Measurements from ENCODE around the gene MOV10L1. TPM values are rescaled to one million over a fixed set of nuclear protein-coding genes. Genes with fewer than 3 reads are reported as not detected.
A peak's percentile ranks its signal among the peaks of the same experiment; 100 is the strongest.

The MOV10L1 gene
- total RNA-seq, 1 donor from 2014 or later = 1.6 TPM

- ATAC-seq (no peak), DNase-seq (ENCODE audit: low spot score) (no peak)
- intact Hi-C loops (cut with DNase I) = no loop called here
Observed at GRCh38 chr22:50169181-50169759, 79.5 kb downstream of the MOV10L1 start.

DNA sequence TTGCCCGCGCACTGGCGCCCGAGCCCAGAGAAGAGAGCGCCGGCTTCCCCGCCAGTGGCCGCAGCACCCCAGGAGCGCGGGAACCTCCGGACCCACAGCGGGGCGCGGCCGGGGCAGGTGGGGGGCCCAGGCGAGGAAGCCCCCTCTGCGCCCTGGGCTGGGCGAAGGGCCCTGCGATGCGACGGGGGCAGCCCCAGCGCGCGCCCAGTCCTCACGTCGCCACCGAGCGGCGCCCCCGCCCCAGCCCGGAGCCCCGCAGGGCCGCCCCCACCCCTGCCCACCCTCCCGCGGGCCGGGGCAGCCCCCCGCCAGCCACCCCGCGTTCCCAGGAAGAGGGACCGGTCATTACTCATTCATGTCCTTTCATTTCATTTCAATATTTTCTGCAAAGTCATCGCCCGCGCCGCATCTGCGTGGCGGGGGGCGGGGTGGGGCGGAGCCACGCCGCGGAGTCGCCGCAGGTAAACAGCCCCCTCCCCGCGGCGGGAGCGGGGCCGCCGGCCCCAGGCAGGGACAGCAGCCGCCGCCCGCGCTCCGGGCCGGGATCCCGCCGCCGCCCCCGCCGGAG lies 80.1 kb downstream of the MOV10L1 start:
- intact Hi-C loops (cut with DNase I) = no loop called here
- DNase-seq (ENCODE audit: low spot score) = no peak
- no peak for ATAC-seq

DNA sequence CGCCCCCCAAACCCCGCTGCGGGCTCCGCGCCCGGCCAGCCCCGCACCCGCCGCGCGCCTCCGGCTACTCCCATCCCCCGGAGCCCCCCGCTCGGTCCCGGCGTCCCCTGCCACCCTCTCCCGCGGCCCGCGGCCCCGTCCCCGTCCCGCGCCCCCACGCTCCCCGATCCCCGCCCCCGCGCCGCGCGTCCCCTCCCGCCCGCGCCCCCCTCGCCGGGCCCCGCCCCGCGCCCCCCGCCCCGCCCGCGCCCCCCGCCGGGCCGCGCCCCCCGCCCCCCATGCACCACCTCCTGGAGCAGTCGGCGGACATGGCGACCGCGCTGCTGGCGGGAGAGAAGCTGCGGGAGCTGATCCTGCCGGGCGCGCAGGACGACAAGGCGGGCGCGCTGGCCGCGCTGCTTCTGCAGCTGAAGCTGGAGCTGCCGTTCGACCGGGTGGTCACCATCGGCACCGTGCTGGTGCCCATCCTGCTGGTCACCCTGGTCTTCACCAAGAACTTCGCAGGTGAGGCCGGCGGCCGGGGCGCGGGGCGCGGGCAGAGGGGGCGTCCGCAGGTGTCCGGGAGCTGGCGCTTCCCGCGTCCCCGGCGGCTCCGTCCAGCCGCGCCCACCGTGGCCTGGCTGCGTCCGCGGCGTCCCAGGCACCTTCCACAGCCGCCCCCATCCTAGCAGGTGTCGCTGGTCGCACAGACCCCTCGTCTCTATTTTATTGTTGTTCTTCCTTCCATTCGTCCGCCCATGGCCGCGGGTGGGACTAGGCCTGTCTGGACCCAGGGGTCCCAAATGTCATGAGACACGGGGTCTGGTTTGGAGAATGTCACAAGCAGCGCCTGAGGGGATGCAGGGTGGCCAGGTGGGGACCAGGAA lies 80.9 kb downstream of the MOV10L1 start, which contains the start of gene PANX2:
Gene PANX2, plus strand, starts transcription at position 279 of the 866 bp plus-strand sequence. Its CDS starts 0 bp downstream, at position 279.
- intact Hi-C loops (cut with DNase I) = no loop called here
- no peak for DNase-seq (ENCODE audit: low spot score)
- no peak for ATAC-seq

DNA sequence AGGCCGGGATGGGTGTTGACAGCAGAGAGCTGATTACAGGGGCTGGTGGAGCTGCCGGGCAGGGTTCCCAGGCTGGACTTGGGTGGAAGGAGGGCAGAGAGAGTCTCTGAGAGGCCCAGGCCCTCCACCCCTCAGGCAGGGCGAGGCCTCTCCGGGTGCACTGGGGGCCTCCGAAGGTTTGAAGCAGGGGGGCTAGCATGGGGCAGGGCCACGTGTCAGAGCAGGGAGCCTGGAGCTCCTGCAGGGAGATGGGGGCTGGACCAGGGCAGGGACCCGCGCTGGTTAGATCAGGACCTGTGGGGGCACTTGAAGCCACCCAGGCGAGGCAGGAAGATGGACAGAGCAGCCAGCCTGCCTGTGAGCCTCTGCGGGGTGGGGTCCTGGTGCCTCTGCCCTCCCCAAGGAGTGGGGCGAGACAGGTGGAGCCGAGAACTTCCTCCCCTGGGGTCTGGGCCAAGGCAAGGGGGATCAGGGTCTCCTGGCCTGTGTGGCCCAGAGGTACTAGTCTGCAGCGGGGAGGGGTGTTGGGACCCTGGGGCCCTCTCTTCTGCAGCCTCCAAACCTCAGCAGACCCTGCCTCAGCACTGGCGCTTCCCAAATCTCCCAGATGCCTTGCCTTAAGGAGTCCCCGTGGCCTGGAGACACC lies 81.6 kb downstream of the MOV10L1 start:
- intact Hi-C loops (cut with DNase I) = no loop called here
- peak; percentile 5 for ATAC-seq
- no peak for DNase-seq (ENCODE audit: low spot score)

DNA sequence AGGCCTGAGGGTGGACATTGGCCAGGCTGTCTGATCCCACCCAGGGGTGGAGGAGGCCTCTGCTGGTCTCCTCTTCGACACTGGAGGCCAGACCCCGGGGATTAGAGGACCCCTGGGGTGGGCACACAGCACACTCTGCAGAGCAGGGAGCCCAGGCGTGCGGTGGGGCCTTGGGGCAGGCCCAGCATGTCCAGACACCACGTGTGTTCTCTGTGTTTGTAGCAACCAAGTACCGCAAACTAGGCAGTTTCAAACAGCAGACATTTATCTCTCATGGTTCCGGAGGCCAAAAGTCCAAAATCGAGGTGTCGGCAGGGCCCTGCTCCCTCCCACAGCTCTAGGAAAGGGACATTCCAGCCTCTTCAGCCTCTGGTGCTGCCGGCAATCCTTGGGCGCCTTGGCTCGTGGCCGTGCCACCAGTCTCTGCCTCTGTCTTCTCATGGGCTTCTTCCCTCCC lies 82.2 kb downstream of the MOV10L1 start:
- DNase-seq (ENCODE audit: low spot score) (no peak), ATAC-seq (peak; percentile 20)
- intact Hi-C loops (cut with DNase I) = no loop called here

- DNase-seq (ENCODE audit: low spot score) (no peak), ATAC-seq (peak; percentile 39)
- intact Hi-C loops (cut with DNase I) = no loop called here
Observed at GRCh38 chr22:50173311-50173982, 83.6 kb downstream of the MOV10L1 start.

GRCh38 chr22:50173983-50174355 lies 84.2 kb downstream of the MOV10L1 start:
- intact Hi-C loops (cut with DNase I) = no loop called here
- DNase-seq (ENCODE audit: low spot score) (no peak), ATAC-seq (no peak)

DNA sequence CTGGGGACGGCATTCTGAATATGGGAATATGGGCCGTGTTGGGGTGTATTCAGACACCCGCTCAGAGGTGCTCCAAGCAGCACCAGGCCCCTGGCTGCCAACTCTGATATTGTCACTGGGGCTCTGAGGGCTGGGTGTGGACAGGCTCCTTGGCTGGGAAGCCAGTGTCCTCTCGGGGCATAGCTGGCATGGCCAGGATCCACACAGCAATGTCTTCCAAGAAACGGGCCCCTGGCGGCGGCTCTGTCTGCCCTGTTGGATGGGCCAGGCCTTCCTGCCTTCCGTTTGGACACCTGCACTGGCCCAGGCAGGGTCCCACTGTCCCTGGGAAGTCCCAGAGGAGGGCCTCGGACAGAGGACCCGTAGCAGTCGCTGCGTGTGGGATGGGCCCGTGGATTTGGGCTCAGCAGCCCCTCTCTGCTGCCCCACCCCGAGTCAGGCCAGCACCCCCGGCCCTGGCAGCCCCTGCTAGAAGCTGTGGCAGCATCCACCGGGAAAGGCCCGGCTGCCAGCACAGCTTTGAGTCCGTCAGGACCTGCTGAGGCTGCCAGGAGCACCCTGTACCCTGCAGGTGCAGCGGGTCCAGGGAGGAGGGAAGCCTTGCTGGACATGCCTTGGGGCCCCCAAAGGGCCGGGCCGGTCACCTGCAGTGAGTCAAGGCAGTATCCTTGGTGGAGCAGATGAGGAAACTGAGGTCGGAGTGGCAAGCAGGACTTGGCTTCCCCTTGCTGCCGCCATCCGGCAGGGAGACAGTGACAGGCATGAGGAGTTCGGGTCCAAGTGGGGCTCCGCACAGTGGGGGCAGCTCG lies 84.8 kb downstream of the MOV10L1 start:
- DNase-seq (ENCODE audit: low spot score) (no peak), ATAC-seq (no peak)
- intact Hi-C loops (cut with DNase I) = no loop called here

- no peak for DNase-seq (ENCODE audit: low spot score)
- no peak for ATAC-seq
- intact Hi-C loops (cut with DNase I) = no loop called here
Observed at GRCh38 chr22:50175191-50175461, 85.3 kb downstream of the MOV10L1 start.

DNA sequence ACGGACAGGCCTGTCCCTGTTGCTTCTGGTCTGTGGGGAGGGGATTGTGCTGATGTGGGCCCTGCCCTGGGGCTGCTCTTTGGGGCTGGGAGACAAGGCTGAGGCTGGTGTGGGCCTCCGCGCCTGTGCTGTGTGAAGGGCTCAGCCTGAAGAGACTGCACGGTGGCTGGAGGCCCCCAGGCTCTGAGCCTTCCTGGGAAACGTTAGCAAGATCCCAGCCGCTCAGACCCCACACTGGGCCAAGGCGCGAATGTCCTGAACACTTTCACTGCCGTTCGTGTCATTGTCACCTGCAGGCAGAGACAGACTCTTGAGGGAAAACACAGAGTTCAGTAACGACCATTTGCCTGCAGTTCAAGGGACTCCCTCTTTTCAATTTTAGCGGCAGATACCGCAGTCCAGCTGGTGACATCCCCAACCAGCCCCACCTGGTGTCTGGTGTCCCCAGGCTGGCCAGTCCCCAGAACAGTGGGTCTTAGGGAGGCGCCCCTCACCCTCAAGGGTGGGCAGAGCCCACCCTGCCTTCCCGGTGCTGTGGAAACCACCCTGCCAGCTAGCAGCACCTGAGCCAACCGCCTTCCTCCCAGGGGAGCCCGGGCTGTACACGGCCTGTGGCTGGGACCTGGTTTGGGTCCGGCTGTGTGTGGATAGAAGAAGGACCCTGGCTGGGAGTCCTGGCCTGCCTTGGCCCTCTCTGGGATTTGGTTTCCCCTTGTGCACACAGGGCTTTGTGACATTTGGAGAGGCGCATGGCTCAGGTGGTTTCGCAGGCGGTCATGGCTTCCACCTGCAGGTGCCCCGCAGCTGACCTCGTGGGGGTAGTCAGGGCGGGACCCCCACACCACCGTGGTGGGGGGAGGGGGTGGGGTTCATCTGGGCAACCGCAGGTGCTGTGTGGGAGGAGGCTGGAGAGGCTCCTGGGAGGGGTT lies 86.4 kb downstream of the MOV10L1 start:
- no peak for ATAC-seq
- peak; percentile 53 for DNase-seq (ENCODE audit: low spot score)
- intact Hi-C loops (cut with DNase I) = no loop called here

- no peak for ATAC-seq
- intact Hi-C loops (cut with DNase I) = no loop called here
- peak; percentile 58 for DNase-seq (ENCODE audit: low spot score)
Observed at GRCh38 chr22:50176850-50177536, 87.2 kb downstream of the MOV10L1 start.

DNA sequence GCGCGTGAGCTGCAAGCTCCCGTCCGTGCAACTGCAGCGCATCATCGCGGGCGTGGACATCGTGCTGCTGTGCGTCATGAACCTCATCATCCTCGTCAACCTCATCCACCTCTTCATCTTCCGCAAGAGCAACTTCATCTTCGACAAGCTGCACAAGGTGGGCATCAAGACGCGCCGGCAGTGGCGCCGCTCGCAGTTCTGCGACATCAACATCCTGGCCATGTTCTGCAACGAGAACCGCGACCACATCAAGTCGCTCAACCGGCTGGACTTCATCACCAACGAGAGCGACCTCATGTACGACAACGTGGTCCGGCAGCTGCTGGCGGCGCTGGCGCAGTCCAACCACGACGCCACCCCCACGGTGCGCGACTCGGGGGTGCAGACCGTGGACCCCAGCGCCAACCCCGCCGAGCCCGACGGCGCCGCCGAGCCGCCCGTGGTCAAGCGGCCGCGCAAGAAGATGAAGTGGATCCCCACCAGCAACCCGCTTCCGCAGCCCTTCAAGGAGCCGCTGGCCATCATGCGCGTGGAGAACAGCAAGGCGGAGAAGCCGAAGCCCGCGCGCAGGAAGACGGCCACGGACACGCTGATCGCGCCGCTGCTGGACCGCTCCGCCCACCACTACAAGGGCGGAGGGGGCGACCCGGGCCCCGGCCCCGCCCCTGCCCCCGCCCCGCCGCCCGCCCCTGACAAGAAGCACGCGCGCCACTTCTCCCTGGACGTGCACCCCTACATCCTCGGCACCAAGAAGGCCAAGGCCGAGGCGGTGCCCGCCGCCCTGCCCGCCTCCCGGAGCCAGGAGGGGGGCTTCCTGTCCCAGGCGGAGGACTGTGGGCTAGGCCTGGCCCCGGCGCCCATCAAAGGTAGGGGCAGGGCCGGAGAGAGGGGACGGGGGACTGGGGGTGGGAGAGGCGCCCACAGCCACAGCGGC lies 88.0 kb downstream of the MOV10L1 start:
- DNase-seq (ENCODE audit: low spot score) (peak; percentile 58), ATAC-seq (no peak)
- intact Hi-C loops (cut with DNase I) = no loop called here

GRCh38 chr22:50178471-50178864 lies 88.7 kb downstream of the MOV10L1 start:
- no peak for DNase-seq (ENCODE audit: low spot score)
- intact Hi-C loops (cut with DNase I) = no loop called here
- ATAC-seq = no peak

DNA sequence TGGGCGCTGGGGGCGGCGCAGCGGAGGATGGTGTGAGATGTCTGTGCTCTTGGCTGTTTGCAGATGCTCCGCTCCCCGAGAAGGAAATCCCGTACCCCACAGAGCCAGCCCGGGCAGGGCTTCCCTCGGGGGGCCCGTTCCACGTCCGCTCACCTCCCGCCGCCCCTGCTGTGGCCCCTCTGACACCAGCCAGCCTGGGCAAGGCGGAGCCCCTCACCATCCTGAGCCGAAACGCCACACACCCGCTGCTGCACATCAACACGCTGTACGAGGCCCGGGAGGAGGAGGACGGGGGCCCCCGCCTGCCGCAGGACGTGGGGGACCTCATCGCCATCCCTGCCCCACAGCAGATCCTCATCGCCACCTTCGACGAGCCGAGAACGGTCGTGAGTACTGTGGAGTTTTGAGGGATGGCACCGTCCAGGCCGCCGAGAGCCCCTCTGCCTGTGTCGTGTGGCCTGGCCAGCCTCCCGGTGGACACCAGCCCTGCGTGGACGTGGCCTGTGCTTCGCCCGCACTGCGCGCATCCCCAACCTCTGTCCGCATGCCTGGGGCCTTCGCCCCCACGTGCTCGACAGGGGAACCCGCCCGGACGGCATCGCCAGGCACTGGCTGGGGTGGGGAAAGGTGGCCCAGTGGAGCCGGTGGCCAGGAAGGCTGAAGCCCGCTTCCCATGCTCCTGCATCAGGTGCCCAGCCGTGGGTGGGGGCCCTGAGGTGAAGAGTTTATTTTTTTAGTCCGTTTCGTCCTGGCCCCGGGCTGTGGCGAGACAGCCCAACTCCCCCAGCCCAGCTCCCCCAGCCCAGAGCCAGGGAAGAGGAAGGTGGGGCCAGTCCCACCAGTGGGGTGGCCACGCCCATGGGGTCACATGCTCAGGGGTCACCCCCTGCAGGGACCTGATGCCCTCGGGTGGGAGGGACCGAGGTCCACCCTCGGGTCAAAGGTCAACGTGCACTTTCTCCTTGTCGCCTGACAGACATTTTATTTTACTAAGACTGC lies 89.4 kb downstream of the MOV10L1 start:
- DNase-seq (ENCODE audit: low spot score) (no peak), ATAC-seq (no peak)
- intact Hi-C loops (cut with DNase I) = no loop called here
